ENCODE data around the gene TSPY8.
"Not testable (repeated sequence)": the region's sequence is repeated elsewhere in the genome, so short reads cannot be mapped to it uniquely, and the experiment has no call there.

- not testable (repeated sequence) for TF ChIP-seq CTCF (IDR thresholded peaks at IDR 0.05; ENCODE audit: low read length); EZH2 (IDR thresholded peaks at IDR 0.05; ENCODE audit: borderline replicate concordance, low read length)
These were observed at the start of gene TSPY8 for GRCh38 chrY:9357497-9357896.

All from OCI-LY1 (cell line).